GM23338 (cell line): ENCODE measurements around the gene LGALS12.
"Not testable (repeated sequence)": the region's sequence is repeated elsewhere in the genome, so short reads cannot be mapped to it uniquely, and the experiment has no call there.

Experiments
- EZH2 ChIP-seq: fragments of 200-600 bp; sonication (generic); IDR thresholded peaks from one replicate; pipeline ENCODE4 v1.8.0; 2017; ENCODE audit warnings: antibody characterized with exemption, mild to moderate bottlenecking, low read depth; ENCODE audit not compliant: unreplicated experiment
- EZH2phosphoT487 ChIP-seq: fragments of 200-600 bp; sonication (generic); IDR thresholded peaks from one replicate; pipeline ENCODE4 v1.8.1; 2018; ENCODE audit warnings: antibody characterized with exemption; ENCODE audit not compliant: unreplicated experiment
- JUNB ChIP-seq: IDR thresholded peaks from one replicate; pipeline ENCODE4 v1.6.1; 2016; ENCODE audit warnings: antibody characterized with exemption; ENCODE audit not compliant: unreplicated experiment
- POLR2AphosphoS5 ChIP-seq: IDR thresholded peaks from 2 replicates; pipeline ENCODE4 v1.6.1; 2016; ENCODE audit warnings: antibody characterized with exemption, low read depth
- STAT1 ChIP-seq: IDR thresholded peaks from one replicate; pipeline ENCODE4 v1.6.1; 2016; ENCODE audit warnings: antibody characterized with exemption; ENCODE audit not compliant: unreplicated experiment
- ZNF331 ChIP-seq: fragments of 250-450 bp; sonication (Bioruptor Pico); IDR thresholded peaks from 2 replicates; pipeline ENCODE4 v1.5.0; 2020; ENCODE audit warnings: low read depth, mild to moderate bottlenecking, moderate library complexity
- TF ChIP-seq, protein P1 (sequence below), 2 experiments: fragments of 200-600 bp in 1 of 2; sonication (generic) in 1 of 2; conservative IDR thresholded peaks; 2 replicates each; pipeline versions ENCODE4 v1.5.1 to v1.6.1; 2016 to 2017; ENCODE audit warnings: antibody characterized with exemption in 2 of 2, low read depth in 2 of 2, mild to moderate bottlenecking in 2 of 2, moderate library complexity in 1 of 2
- TF ChIP-seq, protein P2 (sequence below): IDR thresholded peaks from one replicate; pipeline ENCODE4 v1.6.1; 2018; ENCODE audit warnings: antibody characterized with exemption; ENCODE audit not compliant: unreplicated experiment
- TF ChIP-seq, protein P3 (sequence below): fragments of 250-450 bp; sonication (Bioruptor Pico); IDR thresholded peaks from 2 replicates; pipeline ENCODE4 v1.5.0; 2020; ENCODE audit warnings: mild to moderate bottlenecking, moderate library complexity

DNA sequence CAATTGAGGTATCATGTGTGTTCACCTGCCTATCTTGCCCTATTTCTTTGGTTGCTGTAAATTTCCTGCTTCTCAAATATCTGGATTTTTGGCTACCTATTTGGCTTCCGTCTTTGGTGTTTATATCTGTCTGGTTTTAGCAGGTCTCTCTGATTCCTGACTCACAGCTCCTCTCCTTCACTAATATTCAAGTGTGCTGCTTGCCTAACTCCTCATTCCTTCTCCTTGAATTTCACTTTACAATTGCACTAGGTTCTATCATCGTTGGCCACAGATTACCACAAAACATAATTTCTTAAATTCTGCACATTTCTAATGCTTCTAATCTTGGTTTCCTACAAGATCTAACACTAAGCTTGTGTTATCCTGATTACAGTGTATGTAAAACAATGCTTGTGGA is 36.6 kb downstream of the LGALS12 start:
- not testable (repeated sequence) for TF ChIP-seq ZNF331 (CRISPR knock-in tag); EZH2phosphoT487; POLR2AphosphoS5; JUNB; EZH2; STAT1
- TF ChIP-seq, protein P1, sequence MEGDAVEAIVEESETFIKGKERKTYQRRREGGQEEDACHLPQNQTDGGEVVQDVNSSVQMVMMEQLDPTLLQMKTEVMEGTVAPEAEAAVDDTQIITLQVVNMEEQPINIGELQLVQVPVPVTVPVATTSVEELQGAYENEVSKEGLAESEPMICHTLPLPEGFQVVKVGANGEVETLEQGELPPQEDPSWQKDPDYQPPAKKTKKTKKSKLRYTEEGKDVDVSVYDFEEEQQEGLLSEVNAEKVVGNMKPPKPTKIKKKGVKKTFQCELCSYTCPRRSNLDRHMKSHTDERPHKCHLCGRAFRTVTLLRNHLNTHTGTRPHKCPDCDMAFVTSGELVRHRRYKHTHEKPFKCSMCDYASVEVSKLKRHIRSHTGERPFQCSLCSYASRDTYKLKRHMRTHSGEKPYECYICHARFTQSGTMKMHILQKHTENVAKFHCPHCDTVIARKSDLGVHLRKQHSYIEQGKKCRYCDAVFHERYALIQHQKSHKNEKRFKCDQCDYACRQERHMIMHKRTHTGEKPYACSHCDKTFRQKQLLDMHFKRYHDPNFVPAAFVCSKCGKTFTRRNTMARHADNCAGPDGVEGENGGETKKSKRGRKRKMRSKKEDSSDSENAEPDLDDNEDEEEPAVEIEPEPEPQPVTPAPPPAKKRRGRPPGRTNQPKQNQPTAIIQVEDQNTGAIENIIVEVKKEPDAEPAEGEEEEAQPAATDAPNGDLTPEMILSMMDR (conservative IDR thresholded peaks at IDR 0.05; ENCODE audit: low read depth in 2 of 2), result not testable (repeated sequence)
- TF ChIP-seq, protein P2, sequence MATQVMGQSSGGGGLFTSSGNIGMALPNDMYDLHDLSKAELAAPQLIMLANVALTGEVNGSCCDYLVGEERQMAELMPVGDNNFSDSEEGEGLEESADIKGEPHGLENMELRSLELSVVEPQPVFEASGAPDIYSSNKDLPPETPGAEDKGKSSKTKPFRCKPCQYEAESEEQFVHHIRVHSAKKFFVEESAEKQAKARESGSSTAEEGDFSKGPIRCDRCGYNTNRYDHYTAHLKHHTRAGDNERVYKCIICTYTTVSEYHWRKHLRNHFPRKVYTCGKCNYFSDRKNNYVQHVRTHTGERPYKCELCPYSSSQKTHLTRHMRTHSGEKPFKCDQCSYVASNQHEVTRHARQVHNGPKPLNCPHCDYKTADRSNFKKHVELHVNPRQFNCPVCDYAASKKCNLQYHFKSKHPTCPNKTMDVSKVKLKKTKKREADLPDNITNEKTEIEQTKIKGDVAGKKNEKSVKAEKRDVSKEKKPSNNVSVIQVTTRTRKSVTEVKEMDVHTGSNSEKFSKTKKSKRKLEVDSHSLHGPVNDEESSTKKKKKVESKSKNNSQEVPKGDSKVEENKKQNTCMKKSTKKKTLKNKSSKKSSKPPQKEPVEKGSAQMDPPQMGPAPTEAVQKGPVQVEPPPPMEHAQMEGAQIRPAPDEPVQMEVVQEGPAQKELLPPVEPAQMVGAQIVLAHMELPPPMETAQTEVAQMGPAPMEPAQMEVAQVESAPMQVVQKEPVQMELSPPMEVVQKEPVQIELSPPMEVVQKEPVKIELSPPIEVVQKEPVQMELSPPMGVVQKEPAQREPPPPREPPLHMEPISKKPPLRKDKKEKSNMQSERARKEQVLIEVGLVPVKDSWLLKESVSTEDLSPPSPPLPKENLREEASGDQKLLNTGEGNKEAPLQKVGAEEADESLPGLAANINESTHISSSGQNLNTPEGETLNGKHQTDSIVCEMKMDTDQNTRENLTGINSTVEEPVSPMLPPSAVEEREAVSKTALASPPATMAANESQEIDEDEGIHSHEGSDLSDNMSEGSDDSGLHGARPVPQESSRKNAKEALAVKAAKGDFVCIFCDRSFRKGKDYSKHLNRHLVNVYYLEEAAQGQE, result not testable (repeated sequence)
- TF ChIP-seq, protein P3, sequence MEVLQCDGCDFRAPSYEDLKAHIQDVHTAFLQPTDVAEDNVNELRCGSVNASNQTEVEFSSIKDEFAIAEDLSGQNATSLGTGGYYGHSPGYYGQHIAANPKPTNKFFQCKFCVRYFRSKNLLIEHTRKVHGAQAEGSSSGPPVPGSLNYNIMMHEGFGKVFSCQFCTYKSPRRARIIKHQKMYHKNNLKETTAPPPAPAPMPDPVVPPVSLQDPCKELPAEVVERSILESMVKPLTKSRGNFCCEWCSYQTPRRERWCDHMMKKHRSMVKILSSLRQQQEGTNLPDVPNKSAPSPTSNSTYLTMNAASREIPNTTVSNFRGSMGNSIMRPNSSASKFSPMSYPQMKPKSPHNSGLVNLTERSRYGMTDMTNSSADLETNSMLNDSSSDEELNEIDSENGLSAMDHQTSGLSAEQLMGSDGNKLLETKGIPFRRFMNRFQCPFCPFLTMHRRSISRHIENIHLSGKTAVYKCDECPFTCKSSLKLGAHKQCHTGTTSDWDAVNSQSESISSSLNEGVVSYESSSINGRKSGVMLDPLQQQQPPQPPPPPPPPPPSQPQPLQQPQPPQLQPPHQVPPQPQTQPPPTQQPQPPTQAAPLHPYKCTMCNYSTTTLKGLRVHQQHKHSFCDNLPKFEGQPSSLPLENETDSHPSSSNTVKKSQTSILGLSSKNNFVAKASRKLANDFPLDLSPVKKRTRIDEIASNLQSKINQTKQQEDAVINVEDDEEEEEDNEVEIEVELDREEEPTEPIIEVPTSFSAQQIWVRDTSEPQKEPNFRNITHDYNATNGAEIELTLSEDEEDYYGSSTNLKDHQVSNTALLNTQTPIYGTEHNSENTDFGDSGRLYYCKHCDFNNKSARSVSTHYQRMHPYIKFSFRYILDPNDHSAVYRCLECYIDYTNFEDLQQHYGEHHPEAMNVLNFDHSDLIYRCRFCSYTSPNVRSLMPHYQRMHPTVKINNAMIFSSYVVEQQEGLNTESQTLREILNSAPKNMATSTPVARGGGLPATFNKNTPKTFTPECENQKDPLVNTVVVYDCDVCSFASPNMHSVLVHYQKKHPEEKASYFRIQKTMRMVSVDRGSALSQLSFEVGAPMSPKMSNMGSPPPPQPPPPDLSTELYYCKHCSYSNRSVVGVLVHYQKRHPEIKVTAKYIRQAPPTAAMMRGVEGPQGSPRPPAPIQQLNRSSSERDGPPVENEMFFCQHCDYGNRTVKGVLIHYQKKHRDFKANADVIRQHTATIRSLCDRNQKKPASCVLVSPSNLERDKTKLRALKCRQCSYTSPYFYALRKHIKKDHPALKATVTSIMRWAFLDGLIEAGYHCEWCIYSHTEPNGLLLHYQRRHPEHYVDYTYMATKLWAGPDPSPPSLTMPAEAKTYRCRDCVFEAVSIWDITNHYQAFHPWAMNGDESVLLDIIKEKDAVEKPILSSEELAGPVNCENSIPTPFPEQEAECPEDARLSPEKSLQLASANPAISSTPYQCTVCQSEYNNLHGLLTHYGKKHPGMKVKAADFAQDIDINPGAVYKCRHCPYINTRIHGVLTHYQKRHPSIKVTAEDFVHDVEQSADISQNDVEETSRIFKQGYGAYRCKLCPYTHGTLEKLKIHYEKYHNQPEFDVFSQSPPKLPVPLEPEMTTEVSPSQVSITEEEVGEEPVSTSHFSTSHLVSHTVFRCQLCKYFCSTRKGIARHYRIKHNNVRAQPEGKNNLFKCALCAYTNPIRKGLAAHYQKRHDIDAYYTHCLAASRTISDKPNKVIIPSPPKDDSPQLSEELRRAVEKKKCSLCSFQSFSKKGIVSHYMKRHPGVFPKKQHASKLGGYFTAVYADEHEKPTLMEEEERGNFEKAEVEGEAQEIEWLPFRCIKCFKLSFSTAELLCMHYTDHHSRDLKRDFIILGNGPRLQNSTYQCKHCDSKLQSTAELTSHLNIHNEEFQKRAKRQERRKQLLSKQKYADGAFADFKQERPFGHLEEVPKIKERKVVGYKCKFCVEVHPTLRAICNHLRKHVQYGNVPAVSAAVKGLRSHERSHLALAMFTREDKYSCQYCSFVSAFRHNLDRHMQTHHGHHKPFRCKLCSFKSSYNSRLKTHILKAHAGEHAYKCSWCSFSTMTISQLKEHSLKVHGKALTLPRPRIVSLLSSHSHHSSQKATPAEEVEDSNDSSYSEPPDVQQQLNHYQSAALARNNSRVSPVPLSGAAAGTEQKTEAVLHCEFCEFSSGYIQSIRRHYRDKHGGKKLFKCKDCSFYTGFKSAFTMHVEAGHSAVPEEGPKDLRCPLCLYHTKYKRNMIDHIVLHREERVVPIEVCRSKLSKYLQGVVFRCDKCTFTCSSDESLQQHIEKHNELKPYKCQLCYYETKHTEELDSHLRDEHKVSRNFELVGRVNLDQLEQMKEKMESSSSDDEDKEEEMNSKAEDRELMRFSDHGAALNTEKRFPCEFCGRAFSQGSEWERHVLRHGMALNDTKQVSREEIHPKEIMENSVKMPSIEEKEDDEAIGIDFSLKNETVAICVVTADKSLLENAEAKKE (CRISPR knock-in tag), result not testable (repeated sequence)
